Measurements from ENCODE around the gene LEMD2. TPM values are rescaled to one million over a fixed set of nuclear protein-coding genes. Genes with fewer than 3 reads are reported as not detected.

The LEMD2 gene
- total and polyA plus RNA-seq, 9 donors = 34.3 to 44.8 (median 40.3) TPM

DNA sequence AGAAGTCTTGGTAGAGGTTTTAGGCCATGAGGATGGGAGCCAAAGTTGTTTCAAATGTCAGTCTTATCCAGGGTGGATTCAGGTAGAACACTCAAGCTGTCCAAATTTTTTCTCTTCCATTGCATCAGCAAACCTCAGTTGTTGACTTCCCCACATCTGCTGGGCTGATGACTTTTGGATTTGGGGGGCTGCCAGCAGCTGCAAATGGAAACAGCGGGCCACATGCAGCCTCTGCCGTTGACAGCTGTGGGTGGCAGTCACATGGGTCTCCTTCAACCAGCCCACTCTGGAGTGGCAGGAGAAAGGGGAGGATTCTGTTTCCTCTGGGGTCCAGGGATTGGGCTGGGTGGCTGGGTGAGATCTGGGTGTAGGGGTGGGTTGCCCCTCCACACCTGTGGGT lies 20.7 kb upstream of the LEMD2 start:
- H3K27ac ChIP-seq (ENCODE audit: low read length) = no peak overlapping the region
- H3K4me1 ChIP-seq (ENCODE audit: control insufficient read depth, insufficient read depth, low read length) = peaks cover 24% of the 10 kb centered on the region
- H3K27me3 ChIP-seq (ENCODE audit: control insufficient read depth, insufficient read depth, low read length) = peaks cover 17% of the 10 kb centered on the region
- no CpG with 5 or more reads among the region's 2 CpGs for WGBS (ENCODE audit: insufficient coverage)
- H3K4me3 ChIP-seq (ENCODE audit: low read length) = no peak overlapping the region
- H3K36me3 ChIP-seq (ENCODE audit: control insufficient read depth, insufficient read depth, low read length) = no peaks in the 10 kb centered on the region
- H3K9me3 ChIP-seq (replicated peaks; ENCODE audit: control insufficient read depth, low read depth, low read length) = no peaks in the 10 kb centered on the region
- DNase-seq = peak; percentile 73

DNA sequence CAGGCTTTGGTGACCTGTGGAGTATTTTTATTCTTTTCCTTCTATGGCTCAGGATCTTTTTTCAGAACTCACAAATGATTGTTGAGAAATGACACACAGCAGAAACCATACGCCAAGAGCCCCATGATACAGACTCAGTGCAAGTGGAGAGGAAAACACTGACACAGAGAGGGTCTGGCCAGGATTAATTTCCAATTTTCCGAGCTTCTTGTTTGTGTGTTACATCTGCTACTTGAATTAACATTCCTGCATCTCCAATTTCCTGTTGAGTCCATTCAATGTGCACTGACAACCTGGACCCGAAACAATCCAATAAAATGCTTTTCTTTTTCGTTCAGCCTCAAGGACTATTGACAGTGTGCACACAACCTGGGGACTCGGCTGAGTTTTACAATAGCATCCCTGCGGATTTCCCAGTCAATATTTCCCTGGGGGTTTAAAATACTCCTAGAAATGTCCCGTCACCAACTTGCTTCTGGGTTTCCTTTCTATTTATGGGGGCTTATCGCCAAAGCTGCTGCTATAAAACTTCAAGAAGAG lies 19.8 kb upstream of the LEMD2 start:
- peak; percentile 83 for DNase-seq
- 0% methylated on average over 4 of the region's 8 CpGs for WGBS (ENCODE audit: insufficient coverage)
- H3K27me3 ChIP-seq (ENCODE audit: control insufficient read depth, insufficient read depth, low read length) = peaks cover 14% of the 10 kb centered on the region

DNA sequence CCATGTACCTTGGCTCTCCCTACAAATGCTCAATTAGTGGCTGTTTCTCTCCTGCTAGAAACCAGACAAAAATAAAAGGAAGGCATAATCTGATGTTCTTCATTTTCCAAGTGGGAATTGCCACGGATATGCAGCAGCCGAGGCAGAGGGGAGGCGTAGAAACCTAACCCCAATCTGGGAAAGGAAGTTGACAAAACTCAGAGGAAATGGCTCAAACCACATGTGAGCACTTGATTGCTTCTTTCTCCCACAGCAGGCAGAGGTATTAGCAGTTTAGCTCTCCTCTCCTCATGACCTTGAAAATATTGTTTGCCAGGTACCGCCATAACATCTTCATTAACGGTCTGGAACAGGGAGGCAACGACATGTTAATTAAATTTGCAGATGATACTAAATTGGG lies 18.7 kb upstream of the LEMD2 start:
- Histone ChIP-seq H3K27me3 (ENCODE audit: control insufficient read depth, insufficient read depth, low read length) (peaks cover 14% of the 10 kb centered on the region), H3K4me3 (ENCODE audit: low read length) (no peak overlapping the region)
- peak; percentile 12 for DNase-seq

More for the DNA sequence above, 19.8 kb upstream of the LEMD2 start:
- Histone ChIP-seq H3K36me3 (ENCODE audit: control insufficient read depth, insufficient read depth, low read length) (no peaks in the 10 kb centered on the region), H3K27ac (ENCODE audit: low read length) (peak overlapping the region; percentile 35), H3K4me1 (ENCODE audit: control insufficient read depth, insufficient read depth, low read length) (peaks cover 24% of the 10 kb centered on the region), H3K9me3 (replicated peaks; ENCODE audit: control insufficient read depth, low read depth, low read length) (no peaks in the 10 kb centered on the region), H3K4me3 (ENCODE audit: low read length) (no peak overlapping the region)

DNA sequence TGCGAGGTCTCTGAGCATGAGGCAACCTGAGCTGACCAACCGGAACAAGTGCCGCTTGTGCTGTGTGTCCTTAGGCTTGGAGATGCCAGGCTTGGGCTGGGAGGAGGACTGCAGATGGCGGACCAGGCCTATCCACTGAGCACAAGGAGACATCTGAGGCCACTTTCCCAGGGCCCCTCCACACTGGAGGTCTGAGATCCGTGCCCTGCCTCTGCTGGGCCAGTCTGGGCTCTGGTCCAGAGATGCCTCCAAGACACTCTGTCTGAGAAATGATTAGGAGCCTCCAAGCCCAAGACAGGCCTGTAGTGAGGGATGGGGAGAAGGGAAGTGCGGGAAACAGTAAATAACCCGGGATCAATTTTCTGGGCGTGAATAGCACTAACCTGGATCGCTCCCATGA lies 17.9 kb upstream of the LEMD2 start:
- no peaks in the 10 kb centered on the region for H3K9me3 ChIP-seq (replicated peaks; ENCODE audit: control insufficient read depth, low read depth, low read length)
- no peak for DNase-seq
- no peaks in the 10 kb centered on the region for H3K36me3 ChIP-seq (ENCODE audit: control insufficient read depth, insufficient read depth, low read length)
- WGBS (ENCODE audit: insufficient coverage) = 69% methylated on average over 9 of the region's 9 CpGs
- peaks cover 30% of the 10 kb centered on the region for H3K4me1 ChIP-seq (ENCODE audit: control insufficient read depth, insufficient read depth, low read length)
- H3K4me3 ChIP-seq (ENCODE audit: low read length) = no peak overlapping the region
- H3K27ac ChIP-seq (ENCODE audit: low read length) = no peak overlapping the region
- peaks cover 11% of the 10 kb centered on the region for H3K27me3 ChIP-seq (ENCODE audit: control insufficient read depth, insufficient read depth, low read length)

More for the DNA sequence above, 18.7 kb upstream of the LEMD2 start:
- Histone ChIP-seq H3K4me1 (ENCODE audit: control insufficient read depth, insufficient read depth, low read length) (peaks cover 25% of the 10 kb centered on the region), H3K9me3 (replicated peaks; ENCODE audit: control insufficient read depth, low read depth, low read length) (no peaks in the 10 kb centered on the region), H3K36me3 (ENCODE audit: control insufficient read depth, insufficient read depth, low read length) (no peaks in the 10 kb centered on the region), H3K27ac (ENCODE audit: low read length) (no peak overlapping the region)
- WGBS (ENCODE audit: insufficient coverage) = 18% methylated on average over 4 of the region's 6 CpGs

DNA sequence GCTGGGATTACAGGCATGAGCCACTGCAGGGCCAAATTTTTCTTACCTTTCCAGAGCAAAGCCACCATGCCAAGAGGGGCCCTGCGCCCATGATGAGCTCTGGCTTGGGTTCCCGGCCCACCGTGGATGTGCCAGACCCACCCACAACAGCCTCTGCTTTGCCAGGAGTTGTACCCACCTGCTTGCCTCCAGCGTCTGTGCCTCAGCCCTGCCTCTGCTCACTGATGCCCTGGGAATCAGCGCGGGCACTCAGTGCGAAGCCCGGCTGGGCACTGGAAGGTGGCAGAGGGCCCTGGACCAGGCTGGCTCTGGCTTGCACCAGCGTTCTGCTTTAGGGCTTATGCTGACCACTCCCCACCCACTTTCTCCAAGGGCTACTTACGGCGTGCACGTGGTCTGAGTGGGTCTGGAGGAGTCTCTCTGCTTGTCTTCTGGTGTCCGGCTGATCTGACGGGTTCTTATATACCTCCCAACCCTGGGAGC lies 14.7 kb upstream of the LEMD2 start, which contains the start of gene MLN:
Gene MLN (minus strand): TSS at position 433 of the 483 bp plus-strand sequence. CDS start 2,840 bp downstream, outside the sequence.
- H3K9me3 ChIP-seq (replicated peaks; ENCODE audit: control insufficient read depth, low read depth, low read length) = no peaks in the 10 kb centered on the region

DNA sequence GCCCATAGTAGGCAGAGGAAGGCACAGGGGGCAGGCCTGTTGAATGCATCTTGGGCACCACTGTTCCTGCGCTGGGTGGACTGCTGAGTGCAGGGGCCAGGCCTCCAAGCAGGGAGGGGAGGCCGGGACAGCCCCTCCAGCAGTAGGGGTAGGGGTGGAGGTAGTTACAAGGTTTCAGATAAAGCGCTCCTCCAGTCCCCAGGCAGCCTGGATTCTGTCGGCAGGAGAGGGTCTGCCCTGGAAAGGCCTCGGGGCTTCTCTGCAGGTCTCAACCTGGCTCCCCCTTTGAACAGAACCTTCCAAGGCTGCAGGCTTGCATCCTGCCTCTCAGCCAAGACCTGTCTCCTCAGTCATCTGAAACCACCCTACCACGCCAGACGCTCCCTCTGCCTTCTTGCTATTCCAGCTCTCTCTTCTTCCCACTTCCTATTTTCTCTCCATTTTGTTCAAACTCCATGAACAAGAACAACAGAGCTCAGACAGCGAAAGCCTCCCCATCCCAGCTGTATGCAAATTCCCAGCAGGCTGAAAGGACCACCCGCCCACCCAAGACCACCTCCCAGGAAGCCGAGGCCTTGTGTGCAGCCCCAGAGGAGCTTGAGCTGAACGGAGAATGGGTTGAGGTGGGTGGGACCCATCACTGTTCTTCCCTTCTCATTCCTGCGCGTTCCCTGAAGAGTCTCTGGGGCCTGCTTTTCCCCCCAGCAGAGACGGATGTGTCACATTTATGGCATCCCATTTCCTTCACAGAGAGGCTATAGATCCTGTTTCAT lies 13.4 kb upstream of the LEMD2 start:
- 72% methylated on average over 6 of the region's 14 CpGs for WGBS (ENCODE audit: insufficient coverage)
- peaks cover 20% of the 10 kb centered on the region for H3K4me1 ChIP-seq (ENCODE audit: control insufficient read depth, insufficient read depth, low read length)
- peaks cover 10% of the 10 kb centered on the region for H3K27me3 ChIP-seq (ENCODE audit: control insufficient read depth, insufficient read depth, low read length)
- DNase-seq = no peak
- H3K27ac ChIP-seq (ENCODE audit: low read length) = no peak overlapping the region
- H3K9me3 ChIP-seq (replicated peaks; ENCODE audit: control insufficient read depth, low read depth, low read length) = no peaks in the 10 kb centered on the region
- H3K36me3 ChIP-seq (ENCODE audit: control insufficient read depth, insufficient read depth, low read length) = no peaks in the 10 kb centered on the region
- no peak overlapping the region for H3K4me3 ChIP-seq (ENCODE audit: low read length)

More for the DNA sequence above, 14.7 kb upstream of the LEMD2 start, which contains the start of gene MLN:
- Histone ChIP-seq H3K4me3 (ENCODE audit: low read length) (no peak within 1 kb of the TSS), H3K27me3 (ENCODE audit: control insufficient read depth, insufficient read depth, low read length) (peaks cover 14% of the 10 kb centered on the region), H3K4me1 (ENCODE audit: control insufficient read depth, insufficient read depth, low read length) (peaks cover 31% of the 10 kb centered on the region), H3K36me3 (ENCODE audit: control insufficient read depth, insufficient read depth, low read length) (no peaks in the 10 kb centered on the region), H3K27ac (ENCODE audit: low read length) (no peak within 1 kb of the TSS)
- no peak for DNase-seq
- WGBS (ENCODE audit: insufficient coverage) = 74% methylated on average over 11 of the region's 14 CpGs

DNA sequence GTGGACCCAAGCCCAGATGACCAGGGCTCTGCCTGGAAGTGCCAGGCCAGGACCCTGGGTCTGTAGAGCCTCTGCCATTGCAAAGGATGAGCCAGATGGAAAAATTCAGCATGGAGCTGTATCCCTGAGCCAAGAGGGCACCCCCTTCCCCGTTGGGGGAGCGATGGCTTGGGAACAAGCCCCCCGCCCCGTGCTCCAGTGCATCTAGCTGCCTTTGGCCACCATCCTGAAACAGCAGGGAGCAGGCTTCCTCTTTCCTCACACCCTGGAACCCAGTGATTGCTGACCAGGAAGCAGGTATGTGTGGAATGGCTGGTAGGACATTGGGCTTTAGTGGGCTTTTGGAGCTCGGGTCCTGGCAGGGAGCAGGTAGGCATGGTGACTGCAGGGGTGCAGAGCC lies 12.7 kb upstream of the LEMD2 start:
- DNase-seq = no peak
- no peak overlapping the region for H3K4me3 ChIP-seq (ENCODE audit: low read length)
- H3K27me3 ChIP-seq (ENCODE audit: control insufficient read depth, insufficient read depth, low read length) = peaks cover 10% of the 10 kb centered on the region
- no peaks in the 10 kb centered on the region for H3K9me3 ChIP-seq (replicated peaks; ENCODE audit: control insufficient read depth, low read depth, low read length)
- WGBS (ENCODE audit: insufficient coverage) = 93% methylated on average over 3 of the region's 5 CpGs
- H3K36me3 ChIP-seq (ENCODE audit: control insufficient read depth, insufficient read depth, low read length) = no peaks in the 10 kb centered on the region
- H3K27ac ChIP-seq (ENCODE audit: low read length) = no peak overlapping the region
- peaks cover 15% of the 10 kb centered on the region for H3K4me1 ChIP-seq (ENCODE audit: control insufficient read depth, insufficient read depth, low read length)

DNA sequence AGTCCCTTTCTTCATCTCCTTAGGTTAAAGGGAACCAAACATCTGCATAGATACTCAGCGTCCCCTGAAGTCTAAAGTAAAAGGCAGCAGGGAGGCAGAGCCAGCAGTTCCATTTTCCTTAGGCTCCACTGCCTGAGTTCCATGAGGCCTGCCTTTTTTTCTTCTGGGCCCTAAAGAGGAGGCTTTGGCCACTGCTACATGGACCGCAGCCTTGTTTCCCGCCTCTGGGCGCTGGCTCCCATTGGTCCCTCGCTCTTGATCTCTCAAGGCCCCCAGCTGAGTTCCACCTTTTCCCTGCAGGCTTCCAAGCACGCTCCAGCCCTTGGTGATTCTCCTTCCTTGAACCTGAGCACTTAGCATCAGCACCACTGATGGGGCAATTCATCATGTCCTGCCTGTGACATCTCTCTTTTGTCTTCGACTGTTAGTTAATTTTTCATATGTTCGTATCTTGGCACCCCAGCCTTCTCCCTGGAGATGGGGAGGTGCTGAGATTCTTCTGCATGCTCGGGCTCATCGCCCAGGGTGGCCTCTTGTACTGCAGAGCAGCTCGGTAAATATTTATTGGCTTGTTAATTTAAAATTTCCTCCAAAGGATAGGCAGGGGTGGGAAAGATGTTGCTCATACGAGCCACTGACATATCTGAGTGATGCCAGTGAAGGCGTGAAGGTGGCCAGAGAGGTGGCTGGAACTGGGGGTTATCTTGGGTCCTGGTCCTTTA lies 11.5 kb upstream of the LEMD2 start:
- 56% methylated on average over 10 of the region's 13 CpGs for WGBS (ENCODE audit: insufficient coverage)
- Histone ChIP-seq H3K36me3 (ENCODE audit: control insufficient read depth, insufficient read depth, low read length) (no peaks in the 10 kb centered on the region), H3K27ac (ENCODE audit: low read length) (no peak overlapping the region), H3K27me3 (ENCODE audit: control insufficient read depth, insufficient read depth, low read length) (peaks cover 10% of the 10 kb centered on the region), H3K4me3 (ENCODE audit: low read length) (no peak overlapping the region), H3K4me1 (ENCODE audit: control insufficient read depth, insufficient read depth, low read length) (peaks cover 15% of the 10 kb centered on the region), H3K9me3 (replicated peaks; ENCODE audit: control insufficient read depth, low read depth, low read length) (no peaks in the 10 kb centered on the region)
- DNase-seq = no peak

DNA sequence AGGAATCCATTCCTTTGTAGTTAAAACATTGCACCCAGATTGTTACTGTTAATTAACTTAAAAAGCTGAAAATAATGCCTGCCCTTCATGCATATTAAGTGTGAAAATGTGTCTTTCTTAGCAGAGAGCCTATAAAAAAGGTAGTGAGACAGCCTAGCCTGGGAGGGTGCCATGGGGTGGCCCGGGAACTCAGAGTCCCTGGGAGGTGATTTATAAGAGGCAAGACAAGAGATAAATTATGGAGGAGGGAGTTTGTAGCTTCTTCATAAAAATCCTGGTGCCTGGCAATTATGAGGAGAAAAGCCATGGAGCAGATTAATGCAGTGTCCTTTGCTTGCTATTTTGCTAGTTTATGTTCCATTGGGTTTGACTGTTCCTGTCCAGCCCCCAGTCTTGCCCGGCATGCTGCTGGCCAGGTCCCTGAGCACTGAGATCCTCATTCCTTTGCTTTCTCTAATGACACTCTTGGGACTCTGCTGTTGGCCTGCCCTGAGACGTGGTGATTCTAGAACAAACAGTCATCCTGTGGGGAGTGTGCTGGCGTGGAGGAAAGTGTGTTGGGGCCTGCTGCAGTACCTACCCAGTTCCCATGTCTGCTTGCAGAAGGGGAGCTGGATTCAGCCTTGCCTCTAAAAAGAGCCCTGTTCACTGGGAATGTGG lies 10.7 kb upstream of the LEMD2 start:
- Histone ChIP-seq H3K36me3 (ENCODE audit: control insufficient read depth, insufficient read depth, low read length) (no peaks in the 10 kb centered on the region), H3K4me1 (ENCODE audit: control insufficient read depth, insufficient read depth, low read length) (peaks cover 15% of the 10 kb centered on the region), H3K4me3 (ENCODE audit: low read length) (no peak overlapping the region), H3K27ac (ENCODE audit: low read length) (no peak overlapping the region), H3K27me3 (ENCODE audit: control insufficient read depth, insufficient read depth, low read length) (peaks cover 7% of the 10 kb centered on the region), H3K9me3 (replicated peaks; ENCODE audit: control insufficient read depth, low read depth, low read length) (no peaks in the 10 kb centered on the region)
- no peak for DNase-seq
- 9% methylated on average over 2 of the region's 4 CpGs for WGBS (ENCODE audit: insufficient coverage)

Data from muscle of leg (tissue), 11 donors.